ENCODE results near the gene SNHG17.
"Not testable (repeated sequence)": the region's sequence is repeated elsewhere in the genome, so short reads cannot be mapped to it uniquely, and the experiment has no call there.

SNHG17 gene

GRCh38 chr20:38414769-38415450 lies 20.2 kb downstream of the SNHG17 start:
- no peaks in the 10 kb centered on the region for H3K9me3 Mint-ChIP-seq
- H3K27ac Mint-ChIP-seq: no peak overlapping the region
- no peak overlapping the region for H3K4me3 Mint-ChIP-seq
- H3K36me3 Mint-ChIP-seq (ENCODE audit: low read depth): peaks cover 84% of the 10 kb centered on the region
- no peaks in the 10 kb centered on the region for H3K4me1 Mint-ChIP-seq (ENCODE audit: low read depth)
- no peaks in the 10 kb centered on the region for H3K27me3 Mint-ChIP-seq

GRCh38 chr20:38412877-38413577 lies 22.1 kb downstream of the SNHG17 start:
- no peak overlapping the region for H3K27ac Mint-ChIP-seq
- no peak overlapping the region for H3K4me3 Mint-ChIP-seq
- peaks cover 83% of the 10 kb centered on the region for H3K36me3 Mint-ChIP-seq (ENCODE audit: low read depth)
- no peaks in the 10 kb centered on the region for H3K9me3 Mint-ChIP-seq
- H3K27me3 Mint-ChIP-seq: no peaks in the 10 kb centered on the region
- H3K4me1 Mint-ChIP-seq (ENCODE audit: low read depth): no peaks in the 10 kb centered on the region

- H3K36me3 Mint-ChIP-seq (ENCODE audit: low read depth): peaks cover 61% of the 10 kb centered on the region
- not testable (repeated sequence) for H3K4me1 Mint-ChIP-seq (ENCODE audit: low read depth); H3K9me3 Mint-ChIP-seq; H3K4me3 Mint-ChIP-seq; H3K27me3 Mint-ChIP-seq; H3K27ac Mint-ChIP-seq
Observed at GRCh38 chr20:38407822-38408221, 27.3 kb downstream of the SNHG17 start.

- peaks cover 56% of the 10 kb centered on the region for H3K36me3 Mint-ChIP-seq (ENCODE audit: low read depth)
- no peaks in the 10 kb centered on the region for H3K4me1 Mint-ChIP-seq (ENCODE audit: low read depth)
- no peak overlapping the region for H3K27ac Mint-ChIP-seq
- H3K9me3 Mint-ChIP-seq: no peaks in the 10 kb centered on the region
- no peaks in the 10 kb centered on the region for H3K27me3 Mint-ChIP-seq
- H3K4me3 Mint-ChIP-seq: no peak overlapping the region
Observed at GRCh38 chr20:38407321-38407720, 27.8 kb downstream of the SNHG17 start.

GRCh38 chr20:38406476-38406875 lies 28.7 kb downstream of the SNHG17 start:
- Mint-ChIP-seq H3K4me1 (ENCODE audit: low read depth) (no peaks in the 10 kb centered on the region), H3K27me3 (no peaks in the 10 kb centered on the region), H3K27ac (no peak overlapping the region), H3K4me3 (no peak overlapping the region), H3K9me3 (no peaks in the 10 kb centered on the region), H3K36me3 (ENCODE audit: low read depth) (peaks cover 48% of the 10 kb centered on the region)

- Mint-ChIP-seq H3K9me3 (no peaks in the 10 kb centered on the region), H3K4me3 (no peak overlapping the region), H3K36me3 (ENCODE audit: low read depth) (peaks cover 36% of the 10 kb centered on the region), H3K4me1 (ENCODE audit: low read depth) (no peaks in the 10 kb centered on the region), H3K27ac (no peak overlapping the region), H3K27me3 (no peaks in the 10 kb centered on the region)
Observed at GRCh38 chr20:38405132-38405531, 30.0 kb downstream of the SNHG17 start.

GRCh38 chr20:38404016-38404415 lies 31.1 kb downstream of the SNHG17 start:
- no peaks in the 10 kb centered on the region for H3K4me1 Mint-ChIP-seq (ENCODE audit: low read depth)
- H3K27me3 Mint-ChIP-seq: no peaks in the 10 kb centered on the region
- no peaks in the 10 kb centered on the region for H3K9me3 Mint-ChIP-seq
- H3K27ac Mint-ChIP-seq: no peak overlapping the region
- H3K36me3 Mint-ChIP-seq (ENCODE audit: low read depth): peaks cover 30% of the 10 kb centered on the region
- no peak overlapping the region for H3K4me3 Mint-ChIP-seq

- no peak overlapping the region for H3K4me3 Mint-ChIP-seq
- H3K27me3 Mint-ChIP-seq: no peaks in the 10 kb centered on the region
- H3K9me3 Mint-ChIP-seq: no peaks in the 10 kb centered on the region
- H3K4me1 Mint-ChIP-seq (ENCODE audit: low read depth): no peaks in the 10 kb centered on the region
- no peak overlapping the region for H3K27ac Mint-ChIP-seq
- H3K36me3 Mint-ChIP-seq (ENCODE audit: low read depth): peaks cover 19% of the 10 kb centered on the region
Observed at GRCh38 chr20:38402816-38403215, 32.3 kb downstream of the SNHG17 start.

GRCh38 chr20:38402089-38402488 lies 33.0 kb downstream of the SNHG17 start:
- no peak overlapping the region for H3K4me3 Mint-ChIP-seq
- no peaks in the 10 kb centered on the region for H3K9me3 Mint-ChIP-seq
- H3K36me3 Mint-ChIP-seq (ENCODE audit: low read depth): peaks cover 16% of the 10 kb centered on the region

GRCh38 chr20:38395751-38396395 lies 39.3 kb downstream of the SNHG17 start:
- H3K27me3 Mint-ChIP-seq; H3K9me3 Mint-ChIP-seq; H3K27ac Mint-ChIP-seq; H3K4me3 Mint-ChIP-seq; H3K36me3 Mint-ChIP-seq (ENCODE audit: low read depth); H3K4me1 Mint-ChIP-seq (ENCODE audit: low read depth): not testable (repeated sequence)

More at GRCh38 chr20:38402089-38402488, 33.0 kb downstream of the SNHG17 start:
- H3K4me1 Mint-ChIP-seq (ENCODE audit: low read depth): no peaks in the 10 kb centered on the region
- H3K27me3 Mint-ChIP-seq: no peaks in the 10 kb centered on the region
- no peak overlapping the region for H3K27ac Mint-ChIP-seq

GRCh38 chr20:38395165-38395564 lies 40.0 kb downstream of the SNHG17 start:
- Mint-ChIP-seq H3K27ac (no peak overlapping the region), H3K27me3 (peaks cover 5% of the 10 kb centered on the region), H3K4me3 (no peak overlapping the region), H3K36me3 (ENCODE audit: low read depth) (no peaks in the 10 kb centered on the region), H3K4me1 (ENCODE audit: low read depth) (no peaks in the 10 kb centered on the region), H3K9me3 (no peaks in the 10 kb centered on the region)

- H3K4me1 Mint-ChIP-seq (ENCODE audit: low read depth): no peaks in the 10 kb centered on the region
- H3K27me3 Mint-ChIP-seq: peaks cover 12% of the 10 kb centered on the region
- no peaks in the 10 kb centered on the region for H3K36me3 Mint-ChIP-seq (ENCODE audit: low read depth)
- H3K27ac Mint-ChIP-seq: no peak overlapping the region
- no peak overlapping the region for H3K4me3 Mint-ChIP-seq
- H3K9me3 Mint-ChIP-seq: no peaks in the 10 kb centered on the region
Observed at GRCh38 chr20:38393259-38393658, 41.9 kb downstream of the SNHG17 start.

GRCh38 chr20:38392356-38392755 lies 42.8 kb downstream of the SNHG17 start:
- peaks cover 16% of the 10 kb centered on the region for H3K27me3 Mint-ChIP-seq
- H3K9me3 Mint-ChIP-seq: no peaks in the 10 kb centered on the region
- H3K27ac Mint-ChIP-seq: no peak overlapping the region
- H3K4me3 Mint-ChIP-seq: no peak overlapping the region
- no peaks in the 10 kb centered on the region for H3K36me3 Mint-ChIP-seq (ENCODE audit: low read depth)
- no peaks in the 10 kb centered on the region for H3K4me1 Mint-ChIP-seq (ENCODE audit: low read depth)

- peaks cover 14% of the 10 kb centered on the region for H3K27me3 Mint-ChIP-seq
- no peaks in the 10 kb centered on the region for H3K36me3 Mint-ChIP-seq (ENCODE audit: low read depth)
- H3K9me3 Mint-ChIP-seq: no peaks in the 10 kb centered on the region
- H3K4me3 Mint-ChIP-seq: no peak overlapping the region
- H3K27ac Mint-ChIP-seq: no peak overlapping the region
- H3K4me1 Mint-ChIP-seq (ENCODE audit: low read depth): no peaks in the 10 kb centered on the region
Observed at GRCh38 chr20:38387953-38388352, 47.2 kb downstream of the SNHG17 start.

- no peaks in the 10 kb centered on the region for H3K9me3 Mint-ChIP-seq
- H3K36me3 Mint-ChIP-seq (ENCODE audit: low read depth): no peaks in the 10 kb centered on the region
- no peaks in the 10 kb centered on the region for H3K4me1 Mint-ChIP-seq (ENCODE audit: low read depth)
Observed at GRCh38 chr20:38386851-38387250, 48.3 kb downstream of the SNHG17 start.

More at GRCh38 chr20:38386851-38387250, 48.3 kb downstream of the SNHG17 start:
- Mint-ChIP-seq H3K27me3 (peaks cover 23% of the 10 kb centered on the region), H3K4me3 (no peak overlapping the region), H3K27ac (no peak overlapping the region)
